Parathyroid adenoma (tissue), 2 donors: ENCODE results near the gene NUDT14.

ENCODE experiments used
- H2AFZ ChIP-seq: fragments of 300-600 bp; sonication (generic); one replicate; pipeline ENCODE4 v1.7.0; 2017; ENCODE audit warnings: antibody characterized with exemption, mild to moderate bottlenecking
- H3K27ac ChIP-seq: fragments of 300-600 bp; sonication (generic); one replicate; pipeline ENCODE4 v1.7.0; 2017
- H3K27me3 ChIP-seq: fragments of 300-600 bp; sonication (generic); one replicate; pipeline ENCODE4 v1.7.0; 2017; ENCODE audit warnings: low read length; ENCODE audit not compliant: control insufficient read depth, insufficient read depth
- H3K36me3 ChIP-seq: fragments of 300-600 bp; sonication (generic); one replicate; pipeline ENCODE4 v1.7.0; 2017; ENCODE audit warnings: low read length; ENCODE audit not compliant: control insufficient read depth, insufficient read depth
- H3K4me1 ChIP-seq: fragments of 300-600 bp; sonication (generic); one replicate; pipeline ENCODE4 v1.7.0; 2017; ENCODE audit warnings: control low read depth
- H3K4me2 ChIP-seq: fragments of 300-600 bp; sonication (generic); one replicate; pipeline ENCODE4 v1.7.0; 2017; ENCODE audit warnings: low read length
- H3K4me3 ChIP-seq: fragments of 300-600 bp; sonication (generic); one replicate; pipeline ENCODE4 v1.7.0; 2017; ENCODE audit warnings: low read depth, low read length
- H3K79me2 ChIP-seq: fragments of 300-600 bp; sonication (generic); one replicate; pipeline ENCODE4 v1.7.0; 2017; ENCODE audit warnings: control low read depth
- H3K9ac ChIP-seq: fragments of 300-600 bp; sonication (generic); one replicate; pipeline ENCODE4 v1.7.0; 2017; ENCODE audit warnings: mild to moderate bottlenecking
- H3K9me3 ChIP-seq: fragments of 300-600 bp; sonication (generic); one replicate; pipeline ENCODE4 v1.7.0; 2017; ENCODE audit warnings: low read length; ENCODE audit not compliant: control insufficient read depth
- TF ChIP-seq, protein P1 (sequence below): fragments of 300-600 bp; sonication (generic); IDR thresholded peaks from one replicate; pipeline ENCODE4 v1.7.0; 2017; ENCODE audit warnings: antibody characterized with exemption, mild to moderate bottlenecking
- donor health status: primary hyperparathyroidism.

The NUDT14 gene

DNA sequence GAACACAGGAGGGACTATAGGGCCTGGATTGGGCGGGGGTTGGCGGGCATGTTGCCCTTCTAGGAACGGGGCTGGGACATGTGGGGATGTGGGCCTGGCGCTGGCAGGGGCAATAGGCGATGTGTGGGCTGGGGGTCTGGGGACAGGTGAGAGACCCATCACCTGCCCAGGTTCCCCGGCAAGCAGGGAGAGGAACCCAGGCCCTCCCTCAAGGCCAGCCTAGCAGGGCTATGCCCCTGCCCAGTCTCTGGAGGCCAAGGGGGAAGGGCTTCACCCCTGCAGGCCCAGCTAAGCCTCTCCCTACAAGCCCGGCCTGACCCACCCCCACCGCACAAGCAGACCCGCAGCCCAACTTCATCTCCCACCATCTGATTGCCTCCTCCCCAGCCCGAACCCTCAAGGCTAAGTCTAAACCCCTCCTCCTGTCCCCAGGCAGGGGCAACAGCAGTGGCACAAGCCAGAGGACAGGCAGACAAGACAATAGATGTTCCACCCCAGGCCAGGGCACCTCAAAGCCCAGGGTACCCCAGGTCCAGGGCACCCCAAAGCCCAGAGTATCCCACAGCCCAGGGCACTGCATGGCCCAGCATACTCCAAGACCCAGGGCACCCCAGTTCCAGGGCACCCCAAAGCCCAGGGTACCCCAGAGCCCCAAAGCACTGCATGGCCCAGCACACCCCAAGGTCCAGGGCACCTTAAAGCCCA is 19.0 kb downstream of the NUDT14 start:
- peaks cover 17% of the 10 kb centered on the region for H3K4me1 ChIP-seq
- no peak overlapping the region for H3K4me3 ChIP-seq
- H3K9me3 ChIP-seq, result no peaks in the 10 kb centered on the region
- no peaks in the 10 kb centered on the region for H3K36me3 ChIP-seq
- H3K27ac ChIP-seq, result no peak overlapping the region
- H2AFZ ChIP-seq, result no peak overlapping the region
- no peak overlapping the region for H3K4me2 ChIP-seq
- H3K9ac ChIP-seq, result no peak overlapping the region
- H3K79me2 ChIP-seq, result no peaks in the 10 kb centered on the region
- no peaks in the 10 kb centered on the region for H3K27me3 ChIP-seq
- TF ChIP-seq, protein P1, sequence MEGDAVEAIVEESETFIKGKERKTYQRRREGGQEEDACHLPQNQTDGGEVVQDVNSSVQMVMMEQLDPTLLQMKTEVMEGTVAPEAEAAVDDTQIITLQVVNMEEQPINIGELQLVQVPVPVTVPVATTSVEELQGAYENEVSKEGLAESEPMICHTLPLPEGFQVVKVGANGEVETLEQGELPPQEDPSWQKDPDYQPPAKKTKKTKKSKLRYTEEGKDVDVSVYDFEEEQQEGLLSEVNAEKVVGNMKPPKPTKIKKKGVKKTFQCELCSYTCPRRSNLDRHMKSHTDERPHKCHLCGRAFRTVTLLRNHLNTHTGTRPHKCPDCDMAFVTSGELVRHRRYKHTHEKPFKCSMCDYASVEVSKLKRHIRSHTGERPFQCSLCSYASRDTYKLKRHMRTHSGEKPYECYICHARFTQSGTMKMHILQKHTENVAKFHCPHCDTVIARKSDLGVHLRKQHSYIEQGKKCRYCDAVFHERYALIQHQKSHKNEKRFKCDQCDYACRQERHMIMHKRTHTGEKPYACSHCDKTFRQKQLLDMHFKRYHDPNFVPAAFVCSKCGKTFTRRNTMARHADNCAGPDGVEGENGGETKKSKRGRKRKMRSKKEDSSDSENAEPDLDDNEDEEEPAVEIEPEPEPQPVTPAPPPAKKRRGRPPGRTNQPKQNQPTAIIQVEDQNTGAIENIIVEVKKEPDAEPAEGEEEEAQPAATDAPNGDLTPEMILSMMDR, result no peak

DNA sequence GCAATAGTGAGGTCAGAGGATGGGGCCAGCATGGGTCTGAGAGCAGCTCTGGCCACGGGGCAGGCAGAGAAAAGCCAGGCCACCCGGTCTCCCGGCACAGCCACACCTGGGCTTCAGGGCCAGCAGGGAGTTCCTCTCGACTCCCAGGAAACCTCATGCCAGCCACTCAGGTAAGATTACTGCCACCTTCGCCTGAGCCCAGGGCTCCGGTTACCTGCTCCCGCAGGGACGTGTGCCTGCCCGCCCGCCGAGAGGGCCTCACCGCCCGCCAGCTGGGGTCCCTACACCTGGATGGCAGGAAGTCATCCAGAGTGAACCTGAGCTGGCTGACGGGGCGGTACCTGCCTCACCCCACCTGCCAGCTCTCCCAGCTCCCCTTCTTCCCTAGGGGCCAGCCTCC is 19.8 kb downstream of the NUDT14 start:
- Histone ChIP-seq H3K27me3 (no peaks in the 10 kb centered on the region), H3K4me3 (no peak overlapping the region), H3K36me3 (no peaks in the 10 kb centered on the region), H3K9me3 (no peaks in the 10 kb centered on the region), H3K9ac (no peak overlapping the region), H2AFZ (no peak overlapping the region), H3K79me2 (no peaks in the 10 kb centered on the region), H3K27ac (no peak overlapping the region), H3K4me2 (no peak overlapping the region), H3K4me1 (peaks cover 9% of the 10 kb centered on the region)
- TF ChIP-seq, protein P1, result no peak

DNA sequence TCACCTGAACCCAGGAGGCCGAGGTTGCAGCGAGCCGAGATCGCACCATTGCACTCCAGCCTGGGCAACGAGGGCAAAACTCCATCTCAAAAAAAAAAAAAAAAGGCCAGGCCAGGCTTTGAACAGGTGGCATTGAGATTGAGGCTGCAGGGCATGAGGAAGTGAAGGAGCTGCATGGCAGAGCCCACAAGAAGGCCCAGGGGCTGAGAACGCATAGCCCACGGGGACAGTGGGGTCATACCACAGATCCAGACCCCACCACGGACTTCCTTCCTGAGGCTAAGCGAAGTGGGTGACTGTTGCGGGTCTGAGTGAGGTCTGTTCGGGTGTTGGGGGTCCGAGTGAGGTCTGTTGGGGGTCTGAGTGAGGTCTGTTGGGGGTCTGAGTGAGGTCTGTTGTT is 20.3 kb downstream of the NUDT14 start:
- Histone ChIP-seq H3K4me1 (peaks cover 3% of the 10 kb centered on the region), H3K79me2 (no peaks in the 10 kb centered on the region), H2AFZ (no peak overlapping the region), H3K4me2 (no peak overlapping the region), H3K36me3 (no peaks in the 10 kb centered on the region), H3K9me3 (no peaks in the 10 kb centered on the region), H3K27ac (no peak overlapping the region), H3K4me3 (no peak overlapping the region), H3K27me3 (no peaks in the 10 kb centered on the region), H3K9ac (no peak overlapping the region)
- TF ChIP-seq, protein P1, result no peak

DNA sequence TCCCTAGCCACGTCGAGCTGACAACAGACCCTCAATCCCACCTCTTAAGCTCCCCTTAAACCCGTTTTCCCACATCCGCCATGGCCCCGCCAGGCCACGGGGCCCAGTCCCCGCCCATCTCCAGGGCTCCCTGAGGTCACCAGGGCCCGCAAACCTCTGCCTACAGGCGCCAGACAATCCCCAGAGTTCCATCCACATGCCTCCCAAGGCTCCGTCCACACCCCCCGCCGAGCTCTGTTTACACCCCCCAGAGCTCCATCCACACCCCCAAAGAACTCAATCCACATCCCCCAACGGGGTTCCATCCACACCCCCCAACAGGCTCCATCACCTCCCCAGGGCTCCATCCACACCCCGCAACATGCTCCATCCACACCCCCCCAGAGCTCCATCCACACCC is 21.8 kb downstream of the NUDT14 start:
- Histone ChIP-seq H3K4me1 (no peaks in the 10 kb centered on the region), H3K4me3 (no peak overlapping the region), H3K4me2 (no peak overlapping the region), H3K79me2 (no peaks in the 10 kb centered on the region), H3K27ac (no peak overlapping the region), H2AFZ (no peak overlapping the region), H3K9me3 (no peaks in the 10 kb centered on the region), H3K9ac (no peak overlapping the region), H3K36me3 (no peaks in the 10 kb centered on the region), H3K27me3 (no peaks in the 10 kb centered on the region)
- TF ChIP-seq, protein P1, result no peak

DNA sequence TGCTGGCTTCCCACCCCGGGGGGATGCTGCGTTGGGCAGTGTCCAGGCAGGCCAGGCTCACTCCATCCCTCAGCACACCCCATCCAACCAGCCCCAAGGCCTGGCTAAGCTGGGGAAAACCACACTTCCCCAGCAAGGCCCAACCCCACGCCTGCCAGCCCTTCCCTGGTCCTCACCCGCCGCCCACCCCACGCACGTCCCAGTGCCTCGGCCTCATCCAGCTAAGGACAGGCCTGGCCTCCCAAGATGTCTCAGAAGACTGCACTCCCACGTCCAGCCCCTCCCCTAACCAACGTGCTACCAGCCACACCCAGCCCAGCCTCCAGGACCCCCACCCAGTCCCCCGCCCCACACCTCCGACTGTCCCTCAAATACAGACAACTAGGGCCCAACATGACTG is 22.3 kb downstream of the NUDT14 start:
- H3K9me3 ChIP-seq, result no peaks in the 10 kb centered on the region
- H2AFZ ChIP-seq, result no peak overlapping the region
- no peaks in the 10 kb centered on the region for H3K4me1 ChIP-seq
- TF ChIP-seq, protein P1, result no peak
- H3K4me2 ChIP-seq, result no peak overlapping the region
- H3K36me3 ChIP-seq, result no peaks in the 10 kb centered on the region
- H3K4me3 ChIP-seq, result no peak overlapping the region
- H3K27ac ChIP-seq, result no peak overlapping the region
- no peaks in the 10 kb centered on the region for H3K79me2 ChIP-seq
- H3K27me3 ChIP-seq, result no peaks in the 10 kb centered on the region
- no peak overlapping the region for H3K9ac ChIP-seq
